ENCODE data around the gene ITGA5.

The ITGA5 gene

GRCh38 chr12:54424224-54424623, 5.2 kb upstream of the ITGA5 start:
- no peak overlapping the region for H3K4me3 Mint-ChIP-seq
- DNase-seq (ENCODE audit: low spot score in 2 of 2) (no peak), ATAC-seq (ENCODE audit: low read depth) (no peak)
- peaks cover 29% of the 10 kb centered on the region for H3K27me3 Mint-ChIP-seq
- no peaks in the 10 kb centered on the region for H3K9me3 Mint-ChIP-seq
- H3K36me3 Mint-ChIP-seq = no peaks in the 10 kb centered on the region
- peaks cover 12% of the 10 kb centered on the region for H3K4me1 Mint-ChIP-seq
- H3K27ac Mint-ChIP-seq = no peak overlapping the region

DNA sequence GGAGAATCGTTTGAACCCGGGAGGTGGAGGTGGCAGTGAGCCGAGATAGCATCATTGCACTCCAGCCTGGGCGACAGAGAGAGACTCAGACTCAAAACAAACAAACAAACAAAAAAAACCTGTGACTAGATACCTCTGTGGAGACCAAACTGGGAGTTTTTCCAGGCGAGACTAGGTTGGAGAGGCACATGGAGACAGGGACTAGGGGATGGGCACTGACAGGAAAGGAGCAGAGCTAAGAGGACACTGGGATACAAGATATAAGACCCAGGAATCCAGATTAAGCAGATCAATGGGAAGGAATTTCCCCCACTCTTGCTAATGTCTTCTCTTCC, 4.7 kb upstream of the ITGA5 start:
- Mint-ChIP-seq H3K4me3 (no peak overlapping the region), H3K27ac (no peak overlapping the region), H3K9me3 (no peaks in the 10 kb centered on the region), H3K36me3 (no peaks in the 10 kb centered on the region), H3K27me3 (peaks cover 29% of the 10 kb centered on the region), H3K4me1 (peaks cover 12% of the 10 kb centered on the region)
- no peak for ATAC-seq (ENCODE audit: low read depth)
- no peak for DNase-seq (ENCODE audit: low spot score in 2 of 2)

GRCh38 chr12:54421879-54422250, 2.8 kb upstream of the ITGA5 start:
- peaks cover 24% of the 10 kb centered on the region for H3K4me1 Mint-ChIP-seq
- ATAC-seq (ENCODE audit: low read depth) (no peak), DNase-seq (ENCODE audit: low spot score in 2 of 2) (no peak)
- H3K27ac Mint-ChIP-seq = no peak overlapping the region
- no peaks in the 10 kb centered on the region for H3K9me3 Mint-ChIP-seq
- H3K4me3 Mint-ChIP-seq = no peak overlapping the region
- peaks cover 26% of the 10 kb centered on the region for H3K27me3 Mint-ChIP-seq
- H3K36me3 Mint-ChIP-seq = no peaks in the 10 kb centered on the region

- H3K4me3 Mint-ChIP-seq = no peak overlapping the region
- H3K4me1 Mint-ChIP-seq = peaks cover 28% of the 10 kb centered on the region
- no peak for DNase-seq (ENCODE audit: low spot score in 2 of 2)
- no peak for ATAC-seq (ENCODE audit: low read depth)
- H3K27ac Mint-ChIP-seq = no peak overlapping the region
- no peaks in the 10 kb centered on the region for H3K36me3 Mint-ChIP-seq
- peaks cover 24% of the 10 kb centered on the region for H3K27me3 Mint-ChIP-seq
- H3K9me3 Mint-ChIP-seq = no peaks in the 10 kb centered on the region
Observed at GRCh38 chr12:54421175-54421878, 2.3 kb upstream of the ITGA5 start.

DNA sequence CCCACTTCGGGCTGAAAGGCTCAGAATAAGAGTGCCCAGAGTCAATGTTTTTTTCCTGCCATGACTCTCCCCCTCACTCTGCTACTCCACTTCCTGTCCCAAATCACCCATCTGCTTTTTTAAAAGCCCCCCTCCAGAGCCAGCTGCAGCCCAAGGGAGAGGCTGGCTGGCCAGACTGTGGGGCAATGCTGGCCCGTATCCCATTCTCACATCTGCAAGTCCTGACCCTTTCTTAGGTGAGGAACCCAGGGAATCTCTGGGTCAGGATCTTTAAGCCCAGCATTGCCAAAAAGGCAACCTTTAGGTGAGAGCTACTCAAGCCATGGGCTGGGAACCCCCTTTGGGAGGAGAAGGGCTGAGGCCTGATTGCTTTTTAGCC, 1.7 kb upstream of the ITGA5 start:
- Mint-ChIP-seq H3K27ac (no peak overlapping the region), H3K4me1 (peaks cover 29% of the 10 kb centered on the region), H3K4me3 (no peak overlapping the region), H3K27me3 (peaks cover 20% of the 10 kb centered on the region), H3K9me3 (no peaks in the 10 kb centered on the region), H3K36me3 (no peaks in the 10 kb centered on the region)
- DNase-seq (ENCODE audit: low spot score in 2 of 2) (no peak), ATAC-seq (ENCODE audit: low read depth) (no peak)

- H3K27me3 Mint-ChIP-seq = peaks cover 13% of the 10 kb centered on the region
- H3K9me3 Mint-ChIP-seq = no peaks in the 10 kb centered on the region
- H3K4me3 Mint-ChIP-seq = peak overlapping the region; percentile 82
- DNase-seq (ENCODE audit: low spot score in 2 of 2) = no peak
- no peak for ATAC-seq (ENCODE audit: low read depth)
- peak overlapping the region; percentile 77 for H3K27ac Mint-ChIP-seq
- H3K36me3 Mint-ChIP-seq = no peaks in the 10 kb centered on the region
- peaks cover 41% of the 10 kb centered on the region for H3K4me1 Mint-ChIP-seq
Observed at GRCh38 chr12:54418441-54419087, 502 bp downstream of the ITGA5 start.

- Mint-ChIP-seq H3K9me3 (no peaks in the 10 kb centered on the region), H3K27me3 (peaks cover 9% of the 10 kb centered on the region), H3K4me1 (peaks cover 47% of the 10 kb centered on the region), H3K36me3 (no peaks in the 10 kb centered on the region), H3K27ac (peak overlapping the region; percentile 77), H3K4me3 (peak overlapping the region; percentile 82)
- no peak for DNase-seq (ENCODE audit: low spot score in 2 of 2)
- no peak for ATAC-seq (ENCODE audit: low read depth)
Observed at GRCh38 chr12:54417712-54418440, 1.2 kb downstream of the ITGA5 start.

DNA sequence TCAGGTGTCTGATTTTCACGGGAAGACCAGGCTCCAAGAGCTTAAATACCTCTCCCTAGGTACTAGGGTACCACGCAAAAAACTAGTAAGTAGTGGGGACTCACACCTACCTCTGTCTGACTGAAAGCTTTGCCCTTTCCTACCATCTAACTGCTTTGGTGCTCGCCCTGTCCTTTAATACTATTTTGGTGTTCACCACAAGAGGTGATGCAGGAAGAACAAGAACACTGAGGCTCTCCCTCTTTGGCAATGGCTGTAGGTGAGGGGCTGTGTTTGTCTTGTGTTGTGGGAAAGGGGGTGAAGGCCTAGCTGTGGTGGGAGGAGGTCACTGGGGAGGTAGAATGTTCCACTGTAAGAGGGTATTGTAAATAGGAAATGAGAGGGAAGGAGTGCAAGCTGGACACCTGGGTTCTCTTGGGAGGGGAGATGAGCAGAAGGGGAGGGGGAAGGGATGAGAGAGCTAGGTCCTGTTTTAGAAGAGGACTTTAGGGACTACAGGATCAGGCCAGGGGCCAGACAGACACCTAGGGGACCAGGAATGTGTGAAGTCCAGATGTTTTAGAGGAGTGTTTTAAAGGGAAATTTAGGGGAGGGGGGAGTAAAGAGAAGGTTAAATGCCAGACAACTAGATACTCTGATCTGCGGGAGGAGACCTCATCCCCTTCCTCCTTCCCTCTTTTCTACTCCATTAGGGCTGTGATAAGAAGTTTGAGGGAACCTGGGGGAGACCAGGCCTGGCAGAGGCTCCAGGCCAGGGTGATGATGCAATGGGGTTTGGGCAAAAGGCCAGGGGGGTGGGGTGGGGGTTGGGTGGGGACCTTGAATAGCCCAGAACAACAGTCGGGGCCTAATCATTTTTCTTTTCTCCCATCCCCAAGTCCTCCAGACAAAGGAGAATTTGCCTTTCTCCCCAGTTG, 2.1 kb downstream of the ITGA5 start:
- Mint-ChIP-seq H3K4me3 (peak overlapping the region; percentile 43), H3K27ac (peak overlapping the region; percentile 6), H3K36me3 (no peaks in the 10 kb centered on the region), H3K9me3 (no peaks in the 10 kb centered on the region), H3K27me3 (peaks cover 9% of the 10 kb centered on the region), H3K4me1 (peaks cover 56% of the 10 kb centered on the region)
- ATAC-seq (ENCODE audit: low read depth) (no peak), DNase-seq (ENCODE audit: low spot score in 2 of 2) (no peak)

GRCh38 chr12:54415221-54415929, 3.7 kb downstream of the ITGA5 start:
- no peaks in the 10 kb centered on the region for H3K36me3 Mint-ChIP-seq
- H3K4me3 Mint-ChIP-seq = no peak overlapping the region
- H3K27ac Mint-ChIP-seq = no peak overlapping the region
- peaks cover 55% of the 10 kb centered on the region for H3K4me1 Mint-ChIP-seq
- H3K27me3 Mint-ChIP-seq = peaks cover 3% of the 10 kb centered on the region
- no peak for ATAC-seq (ENCODE audit: low read depth)
- no peaks in the 10 kb centered on the region for H3K9me3 Mint-ChIP-seq
- no peak for DNase-seq (ENCODE audit: low spot score in 2 of 2)

DNA sequence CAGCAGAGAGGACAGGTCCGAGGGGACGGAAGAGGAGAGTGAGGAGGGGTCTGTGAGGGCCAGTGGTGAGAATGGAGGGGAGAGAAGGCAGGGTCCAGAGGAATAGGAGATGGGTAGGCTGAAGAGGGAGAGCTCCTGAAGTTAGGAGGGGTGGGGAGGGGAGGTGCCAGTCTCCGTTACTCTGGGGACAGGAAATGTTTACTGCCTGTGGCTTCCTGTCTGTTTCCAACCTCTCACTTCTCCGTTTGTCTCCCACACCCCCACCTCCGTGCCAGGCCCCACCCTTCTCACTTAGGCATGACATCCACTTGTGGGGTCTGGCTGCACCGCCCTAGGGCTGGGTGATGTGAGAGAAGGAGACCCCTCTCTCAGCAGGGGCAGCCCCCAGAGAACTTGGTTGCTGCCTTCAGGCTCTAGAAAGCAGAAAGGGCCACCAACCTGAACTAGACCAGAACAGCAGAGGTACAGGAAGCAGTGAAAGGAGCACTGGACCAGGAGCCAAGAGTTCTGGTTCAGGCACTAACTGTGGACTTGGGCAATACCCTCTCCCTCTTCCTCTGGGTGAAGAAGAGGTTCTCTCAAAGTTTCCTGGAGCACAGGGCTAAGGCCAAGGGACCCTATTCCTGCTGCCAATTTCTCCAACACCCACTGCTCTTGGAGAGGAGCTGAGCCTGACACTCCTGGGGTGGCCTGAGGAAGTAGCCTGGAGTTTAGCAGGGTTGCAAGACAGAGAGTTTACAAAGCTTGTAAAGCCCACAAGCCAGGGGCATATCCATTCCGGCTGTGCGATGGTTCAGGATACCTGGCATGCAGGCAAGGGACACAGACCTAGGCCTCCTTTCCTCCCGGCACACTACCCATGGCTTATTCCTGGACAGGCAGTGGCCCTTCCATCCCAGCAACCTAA, 5.5 kb downstream of the ITGA5 start:
- Mint-ChIP-seq H3K4me3 (peak overlapping the region; percentile 69), H3K27ac (peak overlapping the region; percentile 66), H3K36me3 (no peaks in the 10 kb centered on the region), H3K9me3 (no peaks in the 10 kb centered on the region), H3K4me1 (peaks cover 53% of the 10 kb centered on the region), H3K27me3 (peaks cover under 1% of the 10 kb centered on the region)
- ATAC-seq (ENCODE audit: low read depth) = peak; percentile 90
- peak in 1 of 2 donors; percentile 34 for DNase-seq (ENCODE audit: low spot score in 2 of 2)

DNA sequence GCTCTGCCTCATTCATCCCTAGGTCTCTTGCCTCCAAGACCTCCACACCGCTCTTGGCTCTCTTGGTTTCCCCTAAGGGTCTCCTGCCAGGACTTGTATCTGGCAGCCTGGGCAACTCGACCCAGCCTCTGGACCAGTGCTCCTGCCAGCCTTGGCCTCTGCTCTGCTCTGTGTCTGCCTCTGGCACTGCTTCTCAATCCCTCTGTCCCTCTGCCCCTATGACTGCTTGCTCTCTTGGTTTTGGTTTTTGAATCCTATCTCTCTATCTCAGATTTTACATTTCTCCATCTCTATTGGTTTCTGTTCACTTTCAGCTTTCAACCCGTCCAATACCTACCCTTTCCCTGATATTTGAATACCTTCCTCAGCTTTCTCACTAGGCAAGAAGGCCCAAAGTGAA, 6.3 kb downstream of the ITGA5 start:
- ATAC-seq (ENCODE audit: low read depth) (peak; percentile 31), DNase-seq (ENCODE audit: low spot score in 2 of 2) (no peak)
- H3K36me3 Mint-ChIP-seq = no peaks in the 10 kb centered on the region
- no peaks in the 10 kb centered on the region for H3K27me3 Mint-ChIP-seq
- peak overlapping the region; percentile 69 for H3K4me3 Mint-ChIP-seq
- H3K9me3 Mint-ChIP-seq = no peaks in the 10 kb centered on the region
- peak overlapping the region; percentile 66 for H3K27ac Mint-ChIP-seq
- H3K4me1 Mint-ChIP-seq = peaks cover 50% of the 10 kb centered on the region

GRCh38 chr12:54412348-54412747, 6.7 kb downstream of the ITGA5 start:
- ATAC-seq (ENCODE audit: low read depth) (no peak), DNase-seq (ENCODE audit: low spot score in 2 of 2) (no peak)
- H3K27me3 Mint-ChIP-seq = no peaks in the 10 kb centered on the region
- no peaks in the 10 kb centered on the region for H3K36me3 Mint-ChIP-seq
- peak overlapping the region; percentile 66 for H3K27ac Mint-ChIP-seq
- peaks cover 52% of the 10 kb centered on the region for H3K4me1 Mint-ChIP-seq
- H3K4me3 Mint-ChIP-seq = no peak overlapping the region
- no peaks in the 10 kb centered on the region for H3K9me3 Mint-ChIP-seq

All from memory B cell (primary cell).